ENCODE results near the gene BANP.

BANP gene

DNA sequence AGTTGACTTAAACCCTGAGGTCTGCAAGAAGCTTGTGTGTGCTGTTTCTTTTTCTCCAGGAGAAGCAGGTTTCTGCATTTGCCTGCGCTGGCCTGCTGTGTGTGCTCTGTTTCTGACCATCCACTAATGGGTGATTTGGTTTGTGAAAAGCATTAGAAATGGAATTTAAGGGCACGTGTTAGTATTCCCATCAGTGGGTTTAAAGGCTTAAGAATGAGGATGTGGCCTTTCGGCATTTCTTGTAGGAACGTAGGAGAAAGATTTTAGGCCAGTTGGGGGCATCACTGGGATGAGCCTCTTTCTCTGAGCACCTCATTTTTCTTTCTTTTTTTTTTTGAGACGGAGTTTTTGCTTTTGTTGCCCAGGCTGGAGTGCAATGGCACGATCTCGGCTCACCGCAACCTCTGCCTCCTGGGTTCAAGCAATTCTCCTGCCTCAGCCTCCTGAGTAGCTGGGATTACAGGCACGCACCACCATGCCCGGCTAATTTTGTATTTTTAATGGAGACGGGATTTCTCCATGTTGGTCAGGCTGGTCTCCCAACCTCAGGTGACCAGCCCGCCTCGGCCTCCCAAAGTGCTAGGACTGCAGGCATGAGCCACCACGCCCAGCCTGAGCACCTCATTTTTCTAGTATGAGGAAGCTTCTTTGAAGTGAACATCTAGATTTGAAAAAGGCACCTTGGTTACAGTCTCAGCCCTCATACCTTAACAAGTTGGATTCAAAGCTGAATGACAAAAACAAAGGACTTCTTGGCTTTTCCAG is 110.3 kb downstream of the BANP start:
- peaks cover 0 to 27% of the 10 kb centered on the region in 2 experiments; a peak in 1 of 3 replicates for H3K36me3 ChIP-seq (ENCODE audit: control insufficient read depth in 2 of 2, insufficient read depth in 1 of 2, low read length in 2 of 2)
- TF ChIP-seq ZFHX2 (tag by site-specific recombination; conservative IDR thresholded peaks at IDR 0.05) (no peak), OSR2 (tag by site-specific recombination; IDR thresholded peaks at IDR 0.05) (no peak), ZNF274 (IDR thresholded peaks at IDR 0.05; ENCODE audit: low read length) (no peak), ZNF274 (tag by site-specific recombination; IDR thresholded peaks at IDR 0.05; ENCODE audit: borderline replicate concordance) (no peak), YY1 (tag by site-specific recombination; IDR thresholded peaks at IDR 0.05) (no peak), KLF8 (tag by site-specific recombination; IDR thresholded peaks at IDR 0.05) (no peak), ZNF121 (tag by site-specific recombination; IDR thresholded peaks at IDR 0.05) (no peak), ZBTB21 (tag by site-specific recombination; IDR thresholded peaks at IDR 0.05) (no peak), HOXA7 (CRISPR knock-in tag; IDR thresholded peaks at IDR 0.05; ENCODE audit: borderline replicate concordance) (no peak), ZNF140 (tag by site-specific recombination; IDR thresholded peaks at IDR 0.05) (no peak), ZNF266 (tag by site-specific recombination; IDR thresholded peaks at IDR 0.05; ENCODE audit: low read depth) (no peak)
- TF ChIP-seq, protein P1, sequence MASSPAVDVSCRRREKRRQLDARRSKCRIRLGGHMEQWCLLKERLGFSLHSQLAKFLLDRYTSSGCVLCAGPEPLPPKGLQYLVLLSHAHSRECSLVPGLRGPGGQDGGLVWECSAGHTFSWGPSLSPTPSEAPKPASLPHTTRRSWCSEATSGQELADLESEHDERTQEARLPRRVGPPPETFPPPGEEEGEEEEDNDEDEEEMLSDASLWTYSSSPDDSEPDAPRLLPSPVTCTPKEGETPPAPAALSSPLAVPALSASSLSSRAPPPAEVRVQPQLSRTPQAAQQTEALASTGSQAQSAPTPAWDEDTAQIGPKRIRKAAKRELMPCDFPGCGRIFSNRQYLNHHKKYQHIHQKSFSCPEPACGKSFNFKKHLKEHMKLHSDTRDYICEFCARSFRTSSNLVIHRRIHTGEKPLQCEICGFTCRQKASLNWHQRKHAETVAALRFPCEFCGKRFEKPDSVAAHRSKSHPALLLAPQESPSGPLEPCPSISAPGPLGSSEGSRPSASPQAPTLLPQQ (tag by site-specific recombination; IDR thresholded peaks at IDR 0.05), result no peak
- TF ChIP-seq, protein P2, sequence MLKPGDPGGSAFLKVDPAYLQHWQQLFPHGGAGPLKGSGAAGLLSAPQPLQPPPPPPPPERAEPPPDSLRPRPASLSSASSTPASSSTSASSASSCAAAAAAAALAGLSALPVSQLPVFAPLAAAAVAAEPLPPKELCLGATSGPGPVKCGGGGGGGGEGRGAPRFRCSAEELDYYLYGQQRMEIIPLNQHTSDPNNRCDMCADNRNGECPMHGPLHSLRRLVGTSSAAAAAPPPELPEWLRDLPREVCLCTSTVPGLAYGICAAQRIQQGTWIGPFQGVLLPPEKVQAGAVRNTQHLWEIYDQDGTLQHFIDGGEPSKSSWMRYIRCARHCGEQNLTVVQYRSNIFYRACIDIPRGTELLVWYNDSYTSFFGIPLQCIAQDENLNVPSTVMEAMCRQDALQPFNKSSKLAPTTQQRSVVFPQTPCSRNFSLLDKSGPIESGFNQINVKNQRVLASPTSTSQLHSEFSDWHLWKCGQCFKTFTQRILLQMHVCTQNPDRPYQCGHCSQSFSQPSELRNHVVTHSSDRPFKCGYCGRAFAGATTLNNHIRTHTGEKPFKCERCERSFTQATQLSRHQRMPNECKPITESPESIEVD (tag by site-specific recombination; IDR thresholded peaks at IDR 0.05), result no peak
- TF ChIP-seq, protein P3, sequence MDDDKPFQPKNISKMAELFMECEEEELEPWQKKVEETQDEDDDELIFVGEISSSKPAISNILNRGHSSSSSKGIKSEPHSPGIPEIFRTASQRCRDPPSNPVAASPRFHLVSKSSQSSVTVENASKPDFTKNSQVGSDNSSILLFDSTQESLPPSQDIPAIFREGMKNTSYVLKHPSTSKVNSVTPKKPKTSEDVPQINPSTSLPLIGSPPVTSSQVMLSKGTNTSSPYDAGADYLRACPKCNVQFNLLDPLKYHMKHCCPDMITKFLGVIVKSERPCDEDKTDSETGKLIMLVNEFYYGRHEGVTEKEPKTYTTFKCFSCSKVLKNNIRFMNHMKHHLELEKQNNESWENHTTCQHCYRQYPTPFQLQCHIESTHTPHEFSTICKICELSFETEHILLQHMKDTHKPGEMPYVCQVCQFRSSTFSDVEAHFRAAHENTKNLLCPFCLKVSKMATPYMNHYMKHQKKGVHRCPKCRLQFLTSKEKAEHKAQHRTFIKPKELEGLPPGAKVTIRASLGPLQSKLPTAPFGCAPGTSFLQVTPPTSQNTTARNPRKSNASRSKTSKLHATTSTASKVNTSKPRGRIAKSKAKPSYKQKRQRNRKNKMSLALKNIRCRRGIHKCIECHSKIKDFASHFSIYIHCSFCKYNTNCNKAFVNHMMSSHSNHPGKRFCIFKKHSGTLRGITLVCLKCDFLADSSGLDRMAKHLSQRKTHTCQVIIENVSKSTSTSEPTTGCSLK (tag by site-specific recombination; IDR thresholded peaks at IDR 0.05), result no peak
- no peaks in the 10 kb centered on the region for H3K4me1 ChIP-seq (ENCODE audit: control insufficient read depth, insufficient read depth, low read length)
- no peak overlapping the region for H3K4me3 ChIP-seq (ENCODE audit: low read depth, low read length)
- no peaks in the 10 kb centered on the region for H3K9me3 ChIP-seq (ENCODE audit: control insufficient read depth, insufficient read depth, low read depth, low read length)
- POLR2A ChIA-PET, result no interaction called here
- CTCF ChIA-PET, result interaction anchor here (0.6 to 1.1 kb wide), 2 partner anchors 11 to 329 kb away, joined by 3 to 4 read pairs; no protein-coding TSS in a partner anchor
- H3K27ac ChIP-seq (ENCODE audit: extremely low read depth, low read depth, low read length), result no peak overlapping the region

GRCh38 chr16:88062341-88063210 is 111.3 kb downstream of the BANP start:
- ChIA-PET POLR2A (no interaction called here), CTCF (interaction anchor here (0.6 to 1.1 kb wide), 2 partner anchors 130 to 328 kb away, joined by 3 read pairs; no protein-coding TSS in a partner anchor)
- Histone ChIP-seq H3K9me3 (ENCODE audit: control insufficient read depth, insufficient read depth, low read depth, low read length) (no peaks in the 10 kb centered on the region), H3K36me3 (ENCODE audit: control insufficient read depth in 2 of 2, insufficient read depth in 1 of 2, low read length in 2 of 2) (peaks cover 0 to 24% of the 10 kb centered on the region in 2 experiments; a peak in 1 of 3 replicates), H3K27ac (ENCODE audit: extremely low read depth, low read depth, low read length) (no peak overlapping the region), H3K4me1 (ENCODE audit: control insufficient read depth, insufficient read depth, low read length) (no peaks in the 10 kb centered on the region), H3K4me3 (ENCODE audit: low read depth, low read length) (no peak overlapping the region)
- TF ChIP-seq EGR2 (tag by site-specific recombination; IDR thresholded peaks at IDR 0.05; ENCODE audit: low read depth) (no peak), WT1 (tag by site-specific recombination; IDR thresholded peaks at IDR 0.05) (no peak), ZBTB1 (tag by site-specific recombination; IDR thresholded peaks at IDR 0.05) (no peak), ZBTB17 (tag by site-specific recombination; IDR thresholded peaks at IDR 0.05) (no peak), ZNF155 (tag by site-specific recombination; IDR thresholded peaks at IDR 0.05) (no peak), ZNF530 (tag by site-specific recombination; IDR thresholded peaks at IDR 0.05; ENCODE audit: low read depth) (no peak), KLF10 (tag by site-specific recombination; IDR thresholded peaks at IDR 0.05) (no peak), ZSCAN18 (tag by site-specific recombination; IDR thresholded peaks at IDR 0.05) (no peak), ZFHX2 (tag by site-specific recombination; conservative IDR thresholded peaks at IDR 0.05) (no peak), ZNF843 (tag by site-specific recombination; IDR thresholded peaks at IDR 0.05) (no peak), ZIC2 (tag by site-specific recombination; IDR thresholded peaks at IDR 0.05) (no peak), YY1 (tag by site-specific recombination; IDR thresholded peaks at IDR 0.05) (no peak), ZBTB48 (tag by site-specific recombination; IDR thresholded peaks at IDR 0.05) (no peak)
- TF ChIP-seq, protein P4, sequence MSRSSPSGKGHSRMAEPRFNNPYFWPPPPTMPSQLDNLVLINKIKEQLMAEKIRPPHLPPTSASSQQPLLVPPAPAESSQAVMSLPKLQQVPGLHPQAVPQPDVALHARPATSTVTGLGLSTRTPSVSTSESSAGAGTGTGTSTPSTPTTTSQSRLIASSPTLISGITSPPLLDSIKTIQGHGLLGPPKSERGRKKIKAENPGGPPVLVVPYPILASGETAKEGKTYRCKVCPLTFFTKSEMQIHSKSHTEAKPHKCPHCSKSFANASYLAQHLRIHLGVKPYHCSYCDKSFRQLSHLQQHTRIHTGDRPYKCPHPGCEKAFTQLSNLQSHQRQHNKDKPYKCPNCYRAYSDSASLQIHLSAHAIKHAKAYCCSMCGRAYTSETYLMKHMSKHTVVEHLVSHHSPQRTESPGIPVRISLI (tag by site-specific recombination; IDR thresholded peaks at IDR 0.05), result no peak
